GM19043 (cell line): ENCODE results near the gene NDUFA6.
"Not testable (repeated sequence)": the region's sequence is repeated elsewhere in the genome, so short reads cannot be mapped to it uniquely, and the experiment has no call there.

ENCODE experiments used
- ATAC-seq: cut with Tn5 transposase; IDR thresholded peaks from one replicate; pipeline ENCODE4 v1.9.1; 2021; ENCODE audit warnings: low read depth; ENCODE audit not compliant: unreplicated experiment

Gene NDUFA6

GRCh38 chr22:42072606-42073330 lies 17.8 kb downstream of the NDUFA6 start:
- no peak for ATAC-seq

GRCh38 chr22:42071508-42071907 lies 19.1 kb downstream of the NDUFA6 start:
- not testable (repeated sequence) for ATAC-seq

GRCh38 chr22:42070517-42071422 lies 19.8 kb downstream of the NDUFA6 start, which contains the start of gene NAGA:
TSS of gene NAGA (minus strand) at chr22:42070812. CDS start at chr22:42070297, 515 bp downstream.
- ATAC-seq = peak; percentile 88

- ATAC-seq = peak; percentile 4
These were observed 20.6 kb downstream of the NDUFA6 start for GRCh38 chr22:42069801-42070516.

- ATAC-seq = no peak
These were observed 22.3 kb downstream of the NDUFA6 start for GRCh38 chr22:42068291-42068690.

- no peak for ATAC-seq
These were observed 22.8 kb downstream of the NDUFA6 start for GRCh38 chr22:42067671-42068251.

- no peak for ATAC-seq
These were observed 23.6 kb downstream of the NDUFA6 start for GRCh38 chr22:42066937-42067336.

GRCh38 chr22:42066126-42066761 lies 24.3 kb downstream of the NDUFA6 start:
- no peak for ATAC-seq

- no peak for ATAC-seq
These were observed 25.0 kb downstream of the NDUFA6 start for GRCh38 chr22:42065438-42066125.

- no peak for ATAC-seq
These were observed 25.9 kb downstream of the NDUFA6 start for GRCh38 chr22:42064629-42065028.

- no peak for ATAC-seq
These were observed 27.9 kb downstream of the NDUFA6 start for GRCh38 chr22:42062506-42063170.

- no peak for ATAC-seq
These were observed 29.5 kb downstream of the NDUFA6 start for GRCh38 chr22:42061041-42061440.

- ATAC-seq = no peak
These were observed 30.1 kb downstream of the NDUFA6 start for GRCh38 chr22:42060489-42060888.

GRCh38 chr22:42056757-42057511 lies 33.6 kb downstream of the NDUFA6 start:
- ATAC-seq = no peak

GRCh38 chr22:42052765-42053164 lies 37.8 kb downstream of the NDUFA6 start:
- ATAC-seq = no peak

- no peak for ATAC-seq
These were observed 39.9 kb downstream of the NDUFA6 start for GRCh38 chr22:42050641-42051180.

GRCh38 chr22:42041784-42042183 lies 48.8 kb downstream of the NDUFA6 start:
- no peak for ATAC-seq

- ATAC-seq = no peak
These were observed 51.3 kb downstream of the NDUFA6 start for GRCh38 chr22:42039271-42039670.
